HepG2 (cell line): ENCODE results near the gene IL31. TPM values are rescaled to one million over a fixed set of nuclear protein-coding genes. Genes with fewer than 3 reads are reported as not detected.

Source experiments
- ATAC-seq: fragments of 200-7000 bp; cut with Tn5 transposase; 3 replicates; pipeline ENCODE4 v1.9.1; 2020; ENCODE audit warnings: mild to moderate bottlenecking, moderate library complexity
- BruUV-seq: library from RNA; stranded (reverse); fragments of 400-500 nt; replicated peaks from 2 replicates; lab custom pipeline; 2021; lab: Mats Ljungman, UMichigan
- CTCF ChIA-PET: fragments of 300-600 bp; formaldehyde crosslinking; extraction: SDS; loops from one replicate; lab custom pipeline; 2021; ENCODE audit warnings: low total read pairs, inconsistent platforms, low intra/inter-chr PET ratio; lab: Yijun Ruan, JAX
- POLR2A ChIA-PET: fragments of 350-600 bp; sonication (Branson Sonifier 250); formaldehyde crosslinking; loops from one replicate; lab custom pipeline; 2020; ENCODE audit warnings: antibody characterized with exemption, inconsistent platforms; lab: Yijun Ruan, JAX
- DNase-seq: peaks from one replicate; pipeline ENCODE4 v3.0.0-alpha.2; 2015; ENCODE audit warnings: low spot score
- FAIRE-seq: peaks from 3 replicates; lab custom pipeline; 2011; peaks lifted over from hg19 to GRCh38; lab: Jason Lieb, UNC
- H2AFZ ChIP-seq: one replicate; pipeline ENCODE4 v1.6.1; 2011; ENCODE audit warnings: low read length, inconsistent platforms
- H3K27ac ChIP-seq: fragments of 300-600 bp; 3 replicates; pipeline ENCODE4 v1.8.0; 2011; ENCODE audit warnings: mixed run types, mild to moderate bottlenecking, mixed read lengths, low read length, inconsistent platforms; ENCODE audit not compliant: insufficient read depth; ENCODE audit errors: extremely low read length
- H3K27me3 ChIP-seq, 2 experiments: fragments of 200-600 bp in 1 of 2; 2 replicates in 1 of 2; 3 replicates in 1 of 2; pipeline versions ENCODE4 v1.6.0 to v1.8.0; 2011; ENCODE audit warnings: low read length in 2 of 2, mild to moderate bottlenecking in 2 of 2, moderate library complexity in 2 of 2, inconsistent platforms in 1 of 2; ENCODE audit not compliant: insufficient read depth in 2 of 2, control insufficient read depth in 1 of 2
- H3K36me3 ChIP-seq, 2 experiments: fragments of 200-600 bp in 1 of 2; replicated peaks in 1 of 2; 2 replicates in 1 of 2; 3 replicates in 1 of 2; pipeline versions ENCODE4 v1.5.1 to v1.8.0; 2011; ENCODE audit warnings: low read length in 2 of 2, inconsistent platforms in 1 of 2; ENCODE audit not compliant: insufficient read depth in 2 of 2, control insufficient read depth in 1 of 2
- H3K4me1 ChIP-seq: 2 replicates; pipeline ENCODE4 v1.5.1; 2012; ENCODE audit warnings: low read length, inconsistent platforms; ENCODE audit not compliant: insufficient read depth
- H3K4me2 ChIP-seq: 2 replicates; pipeline ENCODE4 v1.6.0; 2011; ENCODE audit warnings: low read depth, low read length, inconsistent platforms
- H3K4me3 ChIP-seq, 3 experiments: fragments of 200-600 bp in 1 of 3; sonication (generic), shearing (Covaris generic) in 1 of 3; replicated peaks in 1 of 3; 2 replicates each; pipeline ENCODE4 v1.5.1; 2011 to 2016; ENCODE audit warnings: low read length in 3 of 3, inconsistent platforms in 2 of 3, low read depth in 2 of 3, mild to moderate bottlenecking in 2 of 3, control low read depth in 1 of 3, mixed read lengths in 1 of 3; ENCODE audit not compliant: insufficient read depth in 1 of 3
- H3K79me2 ChIP-seq: one replicate; pipeline ENCODE4 v1.6.1; 2011; ENCODE audit warnings: low read length, inconsistent platforms; ENCODE audit not compliant: insufficient read depth
- H3K9ac ChIP-seq: 2 replicates; pipeline ENCODE4 v1.6.0; 2011; ENCODE audit warnings: mild to moderate bottlenecking, low read depth, low read length, inconsistent platforms; ENCODE audit not compliant: insufficient read depth
- H3K9me3 ChIP-seq: 2 replicates; pipeline ENCODE4 v1.5.1; 2012; ENCODE audit warnings: mild to moderate bottlenecking, low read length
- H4K20me1 ChIP-seq: 2 replicates; pipeline ENCODE4 v1.6.0; 2011; ENCODE audit warnings: inconsistent platforms, mild to moderate bottlenecking, low read length, moderate library complexity; ENCODE audit not compliant: insufficient read depth
- ARID2 ChIP-seq: sonication (generic); formaldehyde crosslinking; IDR thresholded peaks from 2 replicates; pipeline ENCODE4 v1.8.1; 2022; ENCODE audit warnings: mild to moderate bottlenecking, missing genetic modification reagents, borderline replicate concordance
- ATF2 ChIP-seq: sonication (generic); formaldehyde crosslinking; IDR thresholded peaks from 2 replicates; pipeline ENCODE4 v1.4.0; 2020; ENCODE audit warnings: missing genetic modification reagents
- DR1 ChIP-seq: sonication (generic); formaldehyde crosslinking; IDR thresholded peaks from 2 replicates; pipeline ENCODE4 v1.8.0; 2021; ENCODE audit warnings: mild to moderate bottlenecking, missing genetic modification reagents, inconsistent platforms
- IRF9 ChIP-seq: sonication (generic); formaldehyde crosslinking; IDR thresholded peaks from 2 replicates; pipeline ENCODE4 v1.8.0; 2022; ENCODE audit warnings: missing genetic modification reagents, mild to moderate bottlenecking, borderline replicate concordance
- POLR2A ChIP-seq, 2 experiments: IDR thresholded peaks; 2 replicates each; pipeline ENCODE4 v1.6.1; 2011; ENCODE audit warnings: low read depth in 2 of 2, low read length in 2 of 2, mild to moderate bottlenecking in 1 of 2, moderate library complexity in 1 of 2; ENCODE audit not compliant: insufficient read depth in 1 of 2
- STAT5B ChIP-seq: sonication (generic); formaldehyde crosslinking; IDR thresholded peaks from 2 replicates; pipeline ENCODE4 v1.4.0; 2020; ENCODE audit warnings: missing genetic modification reagents
- WGBS: methylation state at CpG from one replicate; pipeline ENCODE4 v1.1.6; 2017; ENCODE audit warnings: low lambda C conversion rate; 5-methylcytosine and 5-hydroxymethylcytosine counted together
- in situ Hi-C: cut with HindIII; loops from 2 replicates; pipeline ENCODE4 v1.10.0; 2017; ENCODE audit warnings: low pct_unique_long_range_greater_than_20kb; ENCODE audit not compliant: extremely low pct_ligation_motif_present
- intact Hi-C: fragments of 100-400 bp; cut with micrococcal nuclease; formaldehyde crosslinking; loops from one replicate; pipeline ENCODE4 v1.10.0; 2022; ENCODE audit not compliant: unreplicated experiment
- polyA plus RNA-seq, 8 experiments: library from polyadenylated mRNA; depleted of rRNA in 3 of 8; stranded (reverse) in 7 of 8; unstranded in 1 of 8; fragments of >200 nt; fragmentation: Illumina TruSeq in 4 of 8; extraction: Trizol in 4 of 8; gene quantifications; 2 replicates each; pipeline versions ENCODE4 v1.2.1 to v1.2.3, GENCODE V29; 2011 to 2016; ENCODE audit warnings: low read depth in 4 of 8, missing spikeins in 1 of 8, mixed read lengths in 1 of 8; ENCODE audit not compliant: insufficient read depth in 1 of 8
- total RNA-seq, 5 experiments: library from RNA; depleted of rRNA; stranded (reverse); fragments of >200 nt; fragmentation: Illumina TruSeq; extraction: Trizol; gene quantifications; 2 replicates each; pipeline ENCODE4 v1.2.3, GENCODE V29; 2016; ENCODE audit warnings: low read depth in 1 of 5
- TF ChIP-seq, protein P1 (sequence below): IDR thresholded peaks from 2 replicates; pipeline ENCODE4 v1.6.1; 2012; ENCODE audit warnings: inconsistent platforms
- TF ChIP-seq, protein P2 (sequence below): IDR thresholded peaks from 2 replicates; pipeline ENCODE4 v1.6.1; 2016; ENCODE audit warnings: missing compliant biosample characterization, missing genetic modification reagents, borderline replicate concordance
- TF ChIP-seq, protein P3 (sequence below): sonication (generic); formaldehyde crosslinking; conservative IDR thresholded peaks from 2 replicates; pipeline ENCODE4 v1.8.0; 2022; ENCODE audit warnings: mild to moderate bottlenecking, moderate library complexity, missing genetic modification reagents

IL31 gene
- total and polyA plus RNA-seq, 2 of the 13 experiments (the other 11 are each of a cell fraction or from before 2014, with no cell fraction given): not detected

- H3K4me2 ChIP-seq: peak overlapping the region; percentile 13; the same call in 1 of the 2 replicates
- TF ChIP-seq, protein P1, sequence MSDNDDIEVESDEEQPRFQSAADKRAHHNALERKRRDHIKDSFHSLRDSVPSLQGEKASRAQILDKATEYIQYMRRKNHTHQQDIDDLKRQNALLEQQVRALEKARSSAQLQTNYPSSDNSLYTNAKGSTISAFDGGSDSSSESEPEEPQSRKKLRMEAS: 0 out of 2 replicates have a peak, but pooled peaks have one; percentile 3
- TF ChIP-seq IRF9: no peak
- TF ChIP-seq DR1 (CRISPR knock-in tag): no peak
- no peak for TF ChIP-seq POLR2A (IDR thresholded peaks at IDR 0.05; ENCODE audit: insufficient read depth in 1 of 2, low read depth in 2 of 2, low read length in 2 of 2)
- peak; percentile 4; the same call in 1 of the 3 replicates for ATAC-seq
- no TSS peak for BruUV-seq
- 0 out of 2 replicates have a peak, but pooled peaks cover 3% of the 10 kb centered on the region for H4K20me1 ChIP-seq
- H3K4me1 ChIP-seq: peaks cover 38% of the 10 kb centered on the region
- H3K27ac ChIP-seq: peak overlapping the region; percentile 50
- peaks cover 17 to 38% of the 10 kb centered on the region in 2 experiments; a peak in 4 of 5 replicates for H3K36me3 ChIP-seq
- POLR2A ChIA-PET: no interaction called here
- in situ Hi-C loops (no loop called here), intact Hi-C loops (loop anchor here (10.0 kb wide), 1 partner anchor 171 kb away; no protein-coding TSS in a partner anchor)
- no peaks in the 10 kb centered on the region for H3K27me3 ChIP-seq
- no peak overlapping the region for H3K9ac ChIP-seq
- WGBS: 68% methylated on average over 7 of the region's 7 CpGs
- H3K79me2 ChIP-seq: peaks cover 3% of the 10 kb centered on the region
- no peak for DNase-seq
- FAIRE-seq: no peak
- CTCF ChIA-PET: interaction anchor here (2.1 kb wide), 1 partner anchor 72 kb away, joined by 9 read pairs; no protein-coding TSS in a partner anchor
- no peaks in the 10 kb centered on the region for H3K9me3 ChIP-seq
- no peak overlapping the region for H2AFZ ChIP-seq
- H3K4me3 ChIP-seq: no peak overlapping the region
Measured at GRCh38 chr12:122126342-122126635, 47.7 kb downstream of the IL31 start.

DNA sequence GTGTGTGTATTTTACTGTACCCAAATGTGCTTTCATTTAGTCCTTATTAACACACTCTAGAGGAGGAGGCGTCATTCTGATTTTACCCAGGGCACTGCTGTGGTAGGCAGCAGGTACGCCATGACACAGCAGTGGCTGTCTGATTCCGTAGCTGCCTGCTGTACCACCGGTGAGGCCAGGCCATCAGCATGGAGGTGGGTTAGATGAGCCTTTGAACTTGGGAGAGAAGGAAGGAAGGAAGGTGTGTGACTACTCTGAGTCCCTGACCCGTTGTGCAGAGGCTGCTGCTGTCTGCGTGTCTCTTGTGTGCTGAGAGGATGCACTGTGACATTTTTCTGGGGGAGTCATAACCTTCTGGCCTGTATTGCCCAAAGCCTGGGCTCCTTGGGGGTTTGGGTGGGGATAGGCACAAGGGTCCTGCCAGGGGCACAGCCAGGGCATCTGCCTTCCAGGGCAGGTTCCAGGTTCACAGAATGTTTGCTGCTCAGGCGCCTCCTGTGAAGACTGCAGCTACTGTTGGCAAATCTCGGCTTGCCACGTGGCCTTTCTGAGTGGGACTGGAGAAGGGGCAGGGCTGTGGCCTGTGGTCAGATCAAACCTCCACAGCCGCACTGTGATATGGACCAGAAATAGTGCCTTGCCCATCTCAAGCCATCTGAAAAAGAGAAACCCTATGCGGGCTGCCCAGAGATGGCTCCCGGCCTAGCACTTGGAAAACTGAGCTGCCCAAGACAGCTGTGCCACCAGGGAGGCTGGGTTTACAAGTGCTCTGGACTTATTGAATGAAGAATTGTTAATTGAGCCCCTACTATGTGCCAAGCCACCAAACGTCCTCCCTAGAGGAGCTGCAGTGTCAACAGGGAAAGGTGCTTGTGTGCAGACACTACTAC, 48.3 kb downstream of the IL31 start:
- H3K4me3 ChIP-seq: no peak overlapping the region
- ChIA-PET POLR2A (no interaction called here), CTCF (interaction anchor here (2.1 kb wide), 1 partner anchor 71 kb away, joined by 9 read pairs; no protein-coding TSS in a partner anchor)
- H3K36me3 ChIP-seq: peaks cover 15 to 36% of the 10 kb centered on the region in 2 experiments; a peak in 4 of 5 replicates
- H3K4me2 ChIP-seq: no peak overlapping the region; the same call in 1 of the 2 replicates
- no TSS peak for BruUV-seq
- intact Hi-C loops: loop anchor here (10.0 kb wide), 1 partner anchor 171 kb away; no protein-coding TSS in a partner anchor
- H3K27ac ChIP-seq: peak overlapping the region; percentile 50
- FAIRE-seq: no peak
- H3K4me1 ChIP-seq: peaks cover 38% of the 10 kb centered on the region
- no peaks in the 10 kb centered on the region for H3K27me3 ChIP-seq
- H3K79me2 ChIP-seq: peaks cover 3% of the 10 kb centered on the region
- H2AFZ ChIP-seq: no peak overlapping the region
- no peak overlapping the region for H3K9ac ChIP-seq
- in situ Hi-C loops: no loop called here
- WGBS: 78% methylated on average over 13 of the region's 13 CpGs
- DNase-seq: no peak
- 0 out of 2 replicates have a peak, but pooled peaks cover 3% of the 10 kb centered on the region for H4K20me1 ChIP-seq
- no peaks in the 10 kb centered on the region for H3K9me3 ChIP-seq
- ATAC-seq: no peak
- TF ChIP-seq ARID2 (CRISPR knock-in tag) (no peak), STAT5B (CRISPR knock-in tag) (no peak), ATF2 (CRISPR knock-in tag) (no peak)
- TF ChIP-seq, protein P2, sequence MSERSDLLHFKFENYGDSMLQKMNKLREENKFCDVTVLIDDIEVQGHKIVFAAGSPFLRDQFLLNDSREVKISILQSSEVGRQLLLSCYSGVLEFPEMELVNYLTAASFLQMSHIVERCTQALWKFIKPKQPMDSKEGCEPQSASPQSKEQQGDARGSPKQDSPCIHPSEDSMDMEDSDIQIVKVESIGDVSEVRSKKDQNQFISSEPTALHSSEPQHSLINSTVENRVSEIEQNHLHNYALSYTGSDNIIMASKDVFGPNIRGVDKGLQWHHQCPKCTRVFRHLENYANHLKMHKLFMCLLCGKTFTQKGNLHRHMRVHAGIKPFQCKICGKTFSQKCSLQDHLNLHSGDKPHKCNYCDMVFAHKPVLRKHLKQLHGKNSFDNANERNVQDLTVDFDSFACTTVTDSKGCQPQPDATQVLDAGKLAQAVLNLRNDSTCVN (CRISPR knock-in tag): no peak
- TF ChIP-seq, protein P3, sequence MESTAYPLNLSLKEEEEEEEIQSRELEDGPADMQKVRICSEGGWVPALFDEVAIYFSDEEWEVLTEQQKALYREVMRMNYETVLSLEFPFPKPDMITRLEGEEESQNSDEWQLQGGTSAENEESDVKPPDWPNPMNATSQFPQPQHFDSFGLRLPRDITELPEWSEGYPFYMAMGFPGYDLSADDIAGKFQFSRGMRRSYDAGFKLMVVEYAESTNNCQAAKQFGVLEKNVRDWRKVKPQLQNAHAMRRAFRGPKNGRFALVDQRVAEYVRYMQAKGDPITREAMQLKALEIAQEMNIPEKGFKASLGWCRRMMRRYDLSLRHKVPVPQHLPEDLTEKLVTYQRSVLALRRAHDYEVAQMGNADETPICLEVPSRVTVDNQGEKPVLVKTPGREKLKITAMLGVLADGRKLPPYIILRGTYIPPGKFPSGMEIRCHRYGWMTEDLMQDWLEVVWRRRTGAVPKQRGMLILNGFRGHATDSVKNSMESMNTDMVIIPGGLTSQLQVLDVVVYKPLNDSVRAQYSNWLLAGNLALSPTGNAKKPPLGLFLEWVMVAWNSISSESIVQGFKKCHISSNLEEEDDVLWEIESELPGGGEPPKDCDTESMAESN (CRISPR knock-in tag): no peak
